ENCODE measurements around the gene FLT1.

Gene FLT1

GRCh38 chr13:28402057-28402381 lies 92.9 kb downstream of the FLT1 start:
- no peak overlapping the region for H3K4me3 ChIP-seq (IDR thresholded peaks at IDR 0.05; ENCODE audit: insufficient read depth, low read depth, low read length)
- no peak overlapping the region for H3K4me2 ChIP-seq
- H3K36me3 ChIP-seq (ENCODE audit: insufficient read depth), result no peaks in the 10 kb centered on the region
- no peaks in the 10 kb centered on the region for H3K27me3 ChIP-seq (ENCODE audit: insufficient read depth, low read depth)
- H3K9ac ChIP-seq, result no peak overlapping the region
- H3K27ac ChIP-seq, result no peak overlapping the region
- H3K79me2 ChIP-seq (ENCODE audit: insufficient read depth, low read depth), result no peaks in the 10 kb centered on the region
- H2AFZ ChIP-seq (ENCODE audit: low read depth), result no peak overlapping the region
- no peaks in the 10 kb centered on the region for H3K4me1 ChIP-seq (ENCODE audit: low read depth, poor library complexity, severe bottlenecking)
- no peak for TF ChIP-seq CTCF (conservative IDR thresholded peaks at IDR 0.05; ENCODE audit: low read depth, low read length)
- H4K20me1 ChIP-seq (ENCODE audit: insufficient read depth), result no peaks in the 10 kb centered on the region

DNA sequence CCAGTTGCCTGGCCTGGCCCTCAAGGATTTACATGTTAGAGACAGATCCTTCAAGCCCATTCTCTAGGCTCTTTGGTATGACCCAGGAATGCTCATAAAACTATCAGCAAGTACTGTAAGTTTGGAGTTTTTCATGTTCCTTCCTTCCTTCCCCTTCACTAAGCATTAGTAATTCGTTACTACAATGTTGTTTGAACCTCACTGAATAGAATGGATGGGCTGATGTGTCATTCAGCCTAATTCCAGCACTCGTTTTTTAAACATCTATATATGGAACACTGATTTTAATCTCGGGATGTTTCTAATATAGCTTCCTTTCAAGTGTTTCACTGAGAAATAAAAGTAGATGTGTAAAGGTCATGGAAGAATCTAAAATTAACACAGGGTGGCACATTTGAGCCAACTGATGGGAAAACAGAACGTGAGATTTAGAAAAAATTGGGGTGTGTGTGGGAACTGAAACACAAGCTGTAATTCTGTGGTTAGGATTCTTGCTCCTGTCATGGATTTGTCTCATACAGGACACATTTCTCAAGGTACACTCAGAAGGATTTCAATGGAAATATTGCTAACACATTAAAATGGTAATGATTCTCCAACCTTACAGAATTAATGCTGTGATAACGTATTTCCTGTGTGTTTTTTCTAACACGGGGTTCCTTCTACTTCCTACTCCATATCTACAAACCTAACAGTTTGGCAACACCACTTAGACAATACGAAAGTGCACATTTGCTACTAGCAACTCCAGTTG lies 93.4 kb downstream of the FLT1 start:
- no peak overlapping the region for H2AFZ ChIP-seq (ENCODE audit: low read depth)
- no peaks in the 10 kb centered on the region for H3K36me3 ChIP-seq (ENCODE audit: insufficient read depth)
- no peaks in the 10 kb centered on the region for H3K79me2 ChIP-seq (ENCODE audit: insufficient read depth, low read depth)
- H4K20me1 ChIP-seq (ENCODE audit: insufficient read depth), result no peaks in the 10 kb centered on the region
- H3K27ac ChIP-seq, result no peak overlapping the region
- H3K4me1 ChIP-seq (ENCODE audit: low read depth, poor library complexity, severe bottlenecking), result no peaks in the 10 kb centered on the region
- no peak overlapping the region for H3K4me2 ChIP-seq
- no peak overlapping the region for H3K9ac ChIP-seq
- no peak overlapping the region for H3K4me3 ChIP-seq (IDR thresholded peaks at IDR 0.05; ENCODE audit: insufficient read depth, low read depth, low read length)
- no peaks in the 10 kb centered on the region for H3K27me3 ChIP-seq (ENCODE audit: insufficient read depth, low read depth)
- no peak for TF ChIP-seq CTCF (conservative IDR thresholded peaks at IDR 0.05; ENCODE audit: low read depth, low read length)

GRCh38 chr13:28396053-28396452 lies 98.9 kb downstream of the FLT1 start:
- H2AFZ ChIP-seq (ENCODE audit: low read depth), result no peak overlapping the region
- no peaks in the 10 kb centered on the region for H3K79me2 ChIP-seq (ENCODE audit: insufficient read depth, low read depth)
- no peak overlapping the region for H3K9ac ChIP-seq
- no peak overlapping the region for H3K27ac ChIP-seq
- no peaks in the 10 kb centered on the region for H3K36me3 ChIP-seq (ENCODE audit: insufficient read depth)
- no peak for TF ChIP-seq CTCF (conservative IDR thresholded peaks at IDR 0.05; ENCODE audit: low read depth, low read length)
- no peaks in the 10 kb centered on the region for H4K20me1 ChIP-seq (ENCODE audit: insufficient read depth)
- no peaks in the 10 kb centered on the region for H3K27me3 ChIP-seq (ENCODE audit: insufficient read depth, low read depth)
- H3K4me3 ChIP-seq (IDR thresholded peaks at IDR 0.05; ENCODE audit: insufficient read depth, low read depth, low read length), result no peak overlapping the region
- H3K4me2 ChIP-seq, result no peak overlapping the region
- H3K4me1 ChIP-seq (ENCODE audit: low read depth, poor library complexity, severe bottlenecking), result no peaks in the 10 kb centered on the region

DNA sequence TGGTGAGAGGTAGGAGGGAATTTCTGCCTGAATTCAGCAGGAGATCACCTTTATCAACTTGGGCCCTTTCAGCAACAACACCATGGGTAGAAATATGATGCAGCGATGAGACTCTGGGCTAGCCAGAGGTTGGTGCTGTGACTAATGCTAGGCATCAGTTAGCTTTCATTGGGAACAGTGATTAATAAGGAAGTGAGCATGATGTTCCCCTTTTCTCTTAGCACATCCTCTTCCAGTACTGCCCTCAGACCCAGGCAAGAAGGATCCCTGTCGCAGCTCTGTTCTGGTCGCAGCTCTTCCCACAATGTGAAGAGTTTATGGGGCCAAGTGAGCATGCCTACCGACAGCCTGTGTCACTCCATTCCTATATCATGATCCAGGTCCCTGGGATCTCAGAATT lies 100.5 kb downstream of the FLT1 start:
- Histone ChIP-seq H3K4me3 (IDR thresholded peaks at IDR 0.05; ENCODE audit: insufficient read depth, low read depth, low read length) (no peak overlapping the region), H3K27ac (no peak overlapping the region), H3K36me3 (ENCODE audit: insufficient read depth) (no peaks in the 10 kb centered on the region)

More for the DNA sequence above, 100.5 kb downstream of the FLT1 start:
- Histone ChIP-seq H3K4me2 (no peak overlapping the region), H2AFZ (ENCODE audit: low read depth) (no peak overlapping the region), H3K27me3 (ENCODE audit: insufficient read depth, low read depth) (no peaks in the 10 kb centered on the region), H3K79me2 (ENCODE audit: insufficient read depth, low read depth) (no peaks in the 10 kb centered on the region), H3K9ac (no peak overlapping the region), H4K20me1 (ENCODE audit: insufficient read depth) (no peaks in the 10 kb centered on the region), H3K4me1 (ENCODE audit: low read depth, poor library complexity, severe bottlenecking) (no peaks in the 10 kb centered on the region)
- TF ChIP-seq CTCF (conservative IDR thresholded peaks at IDR 0.05; ENCODE audit: low read depth, low read length), result no peak
